ENCODE results near the gene MAPK1IP1L. TPM values are rescaled to one million over a fixed set of nuclear protein-coding genes. Genes with fewer than 3 reads are reported as not detected.

MAPK1IP1L gene
- total RNA-seq, 1 experiment from 2014 or later, result 79.7 TPM

- Histone ChIP-seq H3K4me3 (no peak overlapping the region), H3F3A (ENCODE audit: insufficient read depth, low read depth) (peaks cover 18% of the 10 kb centered on the region; the same call in 1 of the 2 replicates), H3K4me1 (replicated peaks; ENCODE audit: insufficient read depth) (peaks cover 17% of the 10 kb centered on the region), H3K27ac (no peak overlapping the region), H3K4me2 (no peak overlapping the region), H3K27me3 (ENCODE audit: insufficient read depth, low read depth) (no peaks in the 10 kb centered on the region), H3K79me2 (ENCODE audit: low read depth) (peaks cover 74% of the 10 kb centered on the region), H2AFZ (no peak overlapping the region), H4K20me1 (ENCODE audit: insufficient read depth) (peaks cover 54% of the 10 kb centered on the region), H3K9me2 (ENCODE audit: insufficient read depth) (no peaks in the 10 kb centered on the region; the same call in 1 of the 2 replicates), H3K36me3 (ENCODE audit: low read depth) (peaks cover 21% of the 10 kb centered on the region; the same call in 1 of the 2 replicates), H3K9me3 (ENCODE audit: insufficient read depth, low read depth) (no peaks in the 10 kb centered on the region)
- TF ChIP-seq EZH2 (IDR thresholded peaks at IDR 0.05; ENCODE audit: low read depth) (no peak), CTCF (conservative IDR thresholded peaks at IDR 0.05) (no peak)
- CTCF ChIA-PET, result no interaction called here
- BruUV-seq (replicated peaks), result no TSS peak
- intact Hi-C loops (cut with micrococcal nuclease; ENCODE audit: unreplicated experiment), result no loop called here
- DNase-seq, result no peak
- POLR2A ChIA-PET (ENCODE audit: unreplicated experiment), result interaction anchor here (0.7 kb wide), 2 partner anchors 23 to 61 kb away, joined by 3 to 8 read pairs; no protein-coding TSS in a partner anchor
These were observed 2.7 kb downstream of the MAPK1IP1L start for GRCh38 chr14:55054098-55054497.

GRCh38 chr14:55057919-55058318 lies 6.5 kb downstream of the MAPK1IP1L start:
- peaks cover 48% of the 10 kb centered on the region for H3K36me3 ChIP-seq (ENCODE audit: low read depth)
- H3K4me2 ChIP-seq, result no peak overlapping the region
- no peak overlapping the region for H3K4me3 ChIP-seq
- intact Hi-C loops (cut with micrococcal nuclease; ENCODE audit: unreplicated experiment), result no loop called here
- no peak for DNase-seq
- no peaks in the 10 kb centered on the region; the same call in 1 of the 2 replicates for H3K9me2 ChIP-seq (ENCODE audit: insufficient read depth)
- TF ChIP-seq EZH2 (IDR thresholded peaks at IDR 0.05; ENCODE audit: low read depth) (no peak), CTCF (conservative IDR thresholded peaks at IDR 0.05) (no peak)
- H3K4me1 ChIP-seq (replicated peaks; ENCODE audit: insufficient read depth), result peaks cover 7% of the 10 kb centered on the region
- H3K27me3 ChIP-seq (ENCODE audit: insufficient read depth, low read depth), result no peaks in the 10 kb centered on the region
- peaks cover 20% of the 10 kb centered on the region; the same call in 1 of the 2 replicates for H3F3A ChIP-seq (ENCODE audit: insufficient read depth, low read depth)
- H4K20me1 ChIP-seq (ENCODE audit: insufficient read depth), result peaks cover 78% of the 10 kb centered on the region
- ChIA-PET POLR2A (ENCODE audit: unreplicated experiment) (no interaction called here), CTCF (no interaction called here)
- H3K79me2 ChIP-seq (ENCODE audit: low read depth), result peaks cover 82% of the 10 kb centered on the region
- no peak overlapping the region for H2AFZ ChIP-seq
- BruUV-seq (replicated peaks), result no TSS peak
- H3K9me3 ChIP-seq (ENCODE audit: insufficient read depth, low read depth), result no peaks in the 10 kb centered on the region
- H3K27ac ChIP-seq, result no peak overlapping the region

- TF ChIP-seq EZH2 (IDR thresholded peaks at IDR 0.05; ENCODE audit: low read depth), result no peak
- no peak for TF ChIP-seq CTCF (conservative IDR thresholded peaks at IDR 0.05)
- no peak overlapping the region for H3K4me3 ChIP-seq
- H3F3A ChIP-seq (ENCODE audit: insufficient read depth, low read depth), result peaks cover 26% of the 10 kb centered on the region
- H3K79me2 ChIP-seq (ENCODE audit: low read depth), result peaks cover 68% of the 10 kb centered on the region
- DNase-seq, result no peak
- intact Hi-C loops (cut with micrococcal nuclease; ENCODE audit: unreplicated experiment), result no loop called here
- CTCF ChIA-PET, result no interaction called here
- no peaks in the 10 kb centered on the region for H3K27me3 ChIP-seq (ENCODE audit: insufficient read depth, low read depth)
- H3K4me1 ChIP-seq (replicated peaks; ENCODE audit: insufficient read depth), result no peaks in the 10 kb centered on the region
- POLR2A ChIA-PET (ENCODE audit: unreplicated experiment), result interaction anchor here (0.8 kb wide), 1 partner anchor 61 kb away, joined by 4 read pairs; no protein-coding TSS in a partner anchor
- H3K4me2 ChIP-seq, result no peak overlapping the region
- H3K27ac ChIP-seq, result no peak overlapping the region
- H3K9me2 ChIP-seq (ENCODE audit: insufficient read depth), result no peaks in the 10 kb centered on the region
- H4K20me1 ChIP-seq (ENCODE audit: insufficient read depth), result peaks cover 69% of the 10 kb centered on the region
- no peaks in the 10 kb centered on the region for H3K9me3 ChIP-seq (ENCODE audit: insufficient read depth, low read depth)
- H2AFZ ChIP-seq, result no peak overlapping the region
- BruUV-seq (replicated peaks), result no TSS peak
- peaks cover 46% of the 10 kb centered on the region for H3K36me3 ChIP-seq (ENCODE audit: low read depth)
These were observed 7.9 kb downstream of the MAPK1IP1L start for GRCh38 chr14:55059333-55059732.
